Calu3 (cell line): ENCODE measurements around the gene CDK14. TPM values are rescaled to one million over a fixed set of nuclear protein-coding genes. Genes with fewer than 3 reads are reported as not detected.

Experiments
- BruUV-seq: library from RNA; stranded (reverse); fragments of 400-500 nt; replicated peaks from 2 replicates; lab custom pipeline; 2021; lab: Mats Ljungman, UMichigan
- CTCF ChIA-PET: fragments of 300-600 bp; sonication (Branson Sonifier 250); formaldehyde crosslinking; loops from one replicate; lab custom pipeline; 2022; ENCODE audit warnings: antibody characterized with exemption; lab: Charles Lee
- DNase-seq: peaks from one replicate; pipeline ENCODE4 v3.0.0; 2022
- H3K27ac Mint-ChIP-seq: one replicate; pipeline ENCODE4 v1.8.0; 2022; ENCODE audit warnings: mixed read lengths; ENCODE audit not compliant: unreplicated experiment
- H3K27me3 Mint-ChIP-seq: one replicate; pipeline ENCODE4 v1.8.0; 2022; ENCODE audit warnings: mixed read lengths; ENCODE audit not compliant: unreplicated experiment
- H3K36me3 Mint-ChIP-seq: one replicate; pipeline ENCODE4 v1.8.0; 2022; ENCODE audit warnings: mild to moderate bottlenecking, moderate library complexity, mixed read lengths; ENCODE audit not compliant: insufficient read depth, unreplicated experiment
- H3K4me1 Mint-ChIP-seq: one replicate; pipeline ENCODE4 v1.8.0; 2022; ENCODE audit warnings: mild to moderate bottlenecking, low read depth, mixed read lengths; ENCODE audit not compliant: unreplicated experiment
- H3K4me3 Mint-ChIP-seq: one replicate; pipeline ENCODE4 v1.8.0; 2022; ENCODE audit warnings: mild to moderate bottlenecking, low read depth, moderate library complexity, mixed read lengths; ENCODE audit not compliant: unreplicated experiment
- H3K9me3 Mint-ChIP-seq: one replicate; pipeline ENCODE4 v1.8.0; 2022; ENCODE audit warnings: low read depth, mixed read lengths; ENCODE audit not compliant: unreplicated experiment
- intact Hi-C: fragments of 100-400 bp; cut with micrococcal nuclease; formaldehyde crosslinking; loops from one replicate; pipeline ENCODE4 v1.10.0; 2022; ENCODE audit not compliant: unreplicated experiment
- total RNA-seq: library from RNA; stranded (reverse); gene quantifications from 2 replicates; pipeline ENCODE4 v1.2.3, GENCODE V29; 2022
- TF ChIP-seq, protein P1 (sequence below): fragments of 200-600 bp; IDR thresholded peaks from one replicate; pipeline ENCODE4 v1.8.0; 2022; ENCODE audit warnings: antibody characterized with exemption; ENCODE audit not compliant: unreplicated experiment

CDK14 gene
- total RNA-seq, 1 experiment from 2014 or later: 29.4 TPM

DNA sequence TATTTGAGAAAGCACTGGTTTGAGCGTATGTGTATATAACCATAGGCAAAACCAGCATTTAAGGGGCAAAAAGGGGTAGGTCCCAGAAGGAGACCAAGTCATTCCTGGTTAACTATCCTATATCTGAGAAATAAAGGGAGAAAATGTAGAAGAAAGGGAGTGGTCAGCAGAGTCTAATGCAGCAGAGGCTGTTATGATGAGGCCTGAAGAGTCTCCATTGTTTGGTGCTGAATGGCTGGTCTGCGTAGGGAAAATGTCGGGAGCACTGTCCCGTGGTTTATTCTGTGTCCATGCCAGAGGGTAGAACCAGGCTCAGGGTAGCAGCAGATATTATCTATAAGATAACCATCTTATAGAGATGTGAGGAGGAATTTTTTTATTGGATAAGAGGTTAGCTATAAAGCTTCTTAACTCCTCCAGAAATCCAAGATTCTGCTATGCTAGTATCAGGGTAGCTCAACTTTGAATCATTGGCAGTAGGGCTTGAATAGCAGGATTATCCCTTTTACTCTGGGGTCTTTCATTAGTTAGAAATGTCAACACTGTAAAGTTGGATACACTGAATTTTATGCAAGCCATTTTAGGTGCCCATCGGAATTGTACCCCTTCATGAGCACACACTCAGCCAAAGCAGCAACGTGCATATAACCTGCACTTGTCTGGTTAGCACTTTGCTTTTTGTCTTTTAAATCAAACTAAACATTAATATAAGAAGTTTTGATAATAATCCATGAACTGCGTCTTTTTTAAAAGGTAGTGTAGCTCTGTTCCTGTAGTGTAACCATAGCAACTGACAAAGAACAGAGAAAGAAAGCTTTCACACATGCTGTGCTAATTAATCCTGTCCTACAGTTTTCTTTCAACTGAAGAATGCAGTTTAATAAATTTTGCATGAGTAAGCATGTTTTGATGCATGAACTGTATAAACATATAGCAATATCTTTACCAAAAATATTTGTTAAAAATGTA is 356.1 kb downstream of the CDK14 start:
- Mint-ChIP-seq H3K27me3 (no peaks in the 10 kb centered on the region), H3K4me1 (peaks cover 7% of the 10 kb centered on the region), H3K27ac (no peak overlapping the region), H3K9me3 (no peaks in the 10 kb centered on the region), H3K4me3 (no peak overlapping the region), H3K36me3 (no peaks in the 10 kb centered on the region)
- DNase-seq: no peak
- TF ChIP-seq, protein P1, sequence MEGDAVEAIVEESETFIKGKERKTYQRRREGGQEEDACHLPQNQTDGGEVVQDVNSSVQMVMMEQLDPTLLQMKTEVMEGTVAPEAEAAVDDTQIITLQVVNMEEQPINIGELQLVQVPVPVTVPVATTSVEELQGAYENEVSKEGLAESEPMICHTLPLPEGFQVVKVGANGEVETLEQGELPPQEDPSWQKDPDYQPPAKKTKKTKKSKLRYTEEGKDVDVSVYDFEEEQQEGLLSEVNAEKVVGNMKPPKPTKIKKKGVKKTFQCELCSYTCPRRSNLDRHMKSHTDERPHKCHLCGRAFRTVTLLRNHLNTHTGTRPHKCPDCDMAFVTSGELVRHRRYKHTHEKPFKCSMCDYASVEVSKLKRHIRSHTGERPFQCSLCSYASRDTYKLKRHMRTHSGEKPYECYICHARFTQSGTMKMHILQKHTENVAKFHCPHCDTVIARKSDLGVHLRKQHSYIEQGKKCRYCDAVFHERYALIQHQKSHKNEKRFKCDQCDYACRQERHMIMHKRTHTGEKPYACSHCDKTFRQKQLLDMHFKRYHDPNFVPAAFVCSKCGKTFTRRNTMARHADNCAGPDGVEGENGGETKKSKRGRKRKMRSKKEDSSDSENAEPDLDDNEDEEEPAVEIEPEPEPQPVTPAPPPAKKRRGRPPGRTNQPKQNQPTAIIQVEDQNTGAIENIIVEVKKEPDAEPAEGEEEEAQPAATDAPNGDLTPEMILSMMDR: no peak
- CTCF ChIA-PET: no interaction called here
- no TSS peak for BruUV-seq
- intact Hi-C loops: no loop called here

DNA sequence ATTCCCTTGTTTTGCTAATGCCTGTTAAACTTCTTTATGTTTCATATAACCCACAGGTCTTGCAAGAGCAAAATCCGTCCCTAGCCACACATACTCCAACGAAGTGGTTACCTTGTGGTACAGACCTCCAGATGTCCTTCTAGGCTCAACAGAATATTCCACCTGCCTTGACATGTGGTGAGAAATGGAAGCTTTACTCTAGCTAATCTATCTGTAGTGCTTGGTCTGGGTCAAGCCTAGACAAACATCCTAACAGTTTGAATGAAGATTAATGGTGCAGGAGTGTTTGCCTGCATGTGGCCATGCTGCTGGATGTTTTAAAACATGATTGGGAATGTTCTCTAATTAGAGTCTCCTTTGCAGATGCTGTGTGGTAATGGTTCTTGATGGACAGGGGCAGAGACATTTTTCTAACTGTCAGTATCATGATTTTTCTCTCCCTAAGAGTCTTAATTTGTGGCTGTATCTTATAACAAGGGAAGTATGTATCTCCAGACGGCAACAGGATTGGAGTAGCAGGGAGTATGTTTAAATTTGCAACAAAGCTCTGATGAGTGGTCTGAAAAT is 359.6 kb downstream of the CDK14 start:
- Mint-ChIP-seq H3K27ac (no peak overlapping the region), H3K4me1 (peaks cover under 1% of the 10 kb centered on the region), H3K9me3 (no peaks in the 10 kb centered on the region), H3K27me3 (no peaks in the 10 kb centered on the region), H3K36me3 (no peaks in the 10 kb centered on the region), H3K4me3 (no peak overlapping the region)
- no TSS peak for BruUV-seq
- CTCF ChIA-PET: no interaction called here
- TF ChIP-seq, protein P1: no peak
- DNase-seq: no peak
- intact Hi-C loops: no loop called here

- Mint-ChIP-seq H3K36me3 (no peaks in the 10 kb centered on the region), H3K4me3 (no peak overlapping the region), H3K27me3 (no peaks in the 10 kb centered on the region), H3K9me3 (no peaks in the 10 kb centered on the region), H3K27ac (no peak overlapping the region), H3K4me1 (no peaks in the 10 kb centered on the region)
- CTCF ChIA-PET: no interaction called here
- DNase-seq: no peak
- TF ChIP-seq, protein P1: no peak
- intact Hi-C loops: no loop called here
- no TSS peak for BruUV-seq
Observed at GRCh38 chr7:90957883-90958282, 361.8 kb downstream of the CDK14 start.

DNA sequence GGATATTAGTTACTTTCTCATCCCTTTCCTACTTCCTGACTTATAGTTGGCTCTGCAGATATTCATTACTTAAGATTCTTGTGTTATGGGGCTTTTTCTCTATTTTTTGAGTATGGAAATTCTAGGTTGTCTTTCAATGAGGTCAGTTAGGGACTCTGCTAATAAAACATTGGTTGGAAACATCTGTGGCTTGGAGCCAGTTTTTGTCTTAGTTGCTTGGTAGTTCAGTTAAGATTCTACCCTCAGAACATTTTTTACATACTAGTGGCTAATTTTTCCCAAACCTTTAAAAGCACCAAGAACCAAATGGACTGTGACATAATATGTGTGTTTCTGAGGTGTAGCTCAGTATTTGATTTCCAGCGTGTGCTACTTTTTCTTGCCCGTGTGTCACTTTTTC is 362.5 kb downstream of the CDK14 start:
- Mint-ChIP-seq H3K36me3 (no peaks in the 10 kb centered on the region), H3K27ac (no peak overlapping the region), H3K4me3 (no peak overlapping the region), H3K4me1 (no peaks in the 10 kb centered on the region), H3K27me3 (no peaks in the 10 kb centered on the region), H3K9me3 (no peaks in the 10 kb centered on the region)
- TF ChIP-seq, protein P1: no peak
- BruUV-seq: no TSS peak
- intact Hi-C loops: no loop called here
- CTCF ChIA-PET: no interaction called here
- DNase-seq: no peak
